Muscle layer of colon (tissue), 2 donors: ENCODE measurements around the gene ENAH.
"Not testable (repeated sequence)": the region's sequence is repeated elsewhere in the genome, so short reads cannot be mapped to it uniquely, and the experiment has no call there.

Experiments used
- H3K27ac ChIP-seq: one replicate; pipeline ENCODE4 v1.7.0; 2013; ENCODE audit warnings: low read depth, mild to moderate bottlenecking, low read length, moderate library complexity
- H3K27me3 ChIP-seq, 2 donors: one replicate each; pipeline ENCODE4 v1.7.0; 2013; ENCODE audit warnings: low read length in 2 of 2, mild to moderate bottlenecking in 2 of 2; ENCODE audit not compliant: insufficient read depth in 2 of 2, control insufficient read depth in 1 of 2
- H3K36me3 ChIP-seq: one replicate; pipeline ENCODE4 v1.7.0; 2013; ENCODE audit warnings: mild to moderate bottlenecking, low read length; ENCODE audit not compliant: insufficient read depth
- H3K4me1 ChIP-seq: one replicate; pipeline ENCODE4 v1.7.0; 2013; ENCODE audit warnings: mild to moderate bottlenecking, low read length; ENCODE audit not compliant: insufficient read depth
- H3K4me3 ChIP-seq, 2 donors: one replicate each; pipeline ENCODE4 v1.7.0; 2013; ENCODE audit warnings: low read length in 2 of 2, low read depth in 1 of 2, mild to moderate bottlenecking in 1 of 2, moderate library complexity in 1 of 2
- H3K9ac ChIP-seq: one replicate; pipeline ENCODE4 v1.7.0; 2013; ENCODE audit warnings: low read length
- H3K9me3 ChIP-seq: one replicate; pipeline ENCODE4 v1.7.0; 2013; ENCODE audit warnings: mild to moderate bottlenecking, low read length
- donor health status: abdominal sarcoma.
- donor health status: Adenocarcinoma of cecum.

The ENAH gene

GRCh38 chr1:225638853-225639252, 14.1 kb downstream of the ENAH start:
- Histone ChIP-seq H3K4me1 (peaks cover 9% of the 10 kb centered on the region), H3K36me3 (no peaks in the 10 kb centered on the region), H3K9ac (no peak overlapping the region), H3K9me3 (no peaks in the 10 kb centered on the region), H3K27me3 (no peaks in the 10 kb centered on the region), H3K27ac (no peak overlapping the region), H3K4me3 (no peak overlapping the region)

- Histone ChIP-seq H3K4me1 (peaks cover 9% of the 10 kb centered on the region), H3K36me3 (no peaks in the 10 kb centered on the region), H3K4me3 (no peak overlapping the region), H3K9ac (no peak overlapping the region), H3K9me3 (no peaks in the 10 kb centered on the region), H3K27ac (no peak overlapping the region), H3K27me3 (no peaks in the 10 kb centered on the region)
Observed at GRCh38 chr1:225637651-225638199, 15.2 kb downstream of the ENAH start.

DNA sequence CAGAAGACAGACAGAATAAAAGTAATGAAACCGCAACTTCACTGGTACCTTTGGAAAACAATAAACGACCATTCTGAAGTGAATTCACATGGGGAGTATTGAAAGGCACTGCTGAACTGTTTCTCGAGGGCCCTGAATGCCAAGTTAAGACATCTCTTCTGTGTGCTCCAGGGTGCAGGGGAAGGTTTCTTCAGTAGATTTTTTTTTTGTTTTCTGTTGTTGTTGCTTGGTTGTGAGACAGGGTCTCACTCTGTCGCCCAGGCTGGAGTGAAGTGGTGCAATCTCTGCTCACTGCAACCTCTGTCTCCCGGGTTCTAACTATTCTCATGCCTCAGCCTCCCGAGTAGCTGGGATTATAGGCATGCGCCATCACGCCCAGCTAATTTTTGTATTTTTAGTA, 15.9 kb downstream of the ENAH start:
- H3K4me3 ChIP-seq, H3K9me3 ChIP-seq, H3K27ac ChIP-seq, H3K27me3 ChIP-seq, H3K36me3 ChIP-seq, H3K9ac ChIP-seq, H3K4me1 ChIP-seq: not testable (repeated sequence)

DNA sequence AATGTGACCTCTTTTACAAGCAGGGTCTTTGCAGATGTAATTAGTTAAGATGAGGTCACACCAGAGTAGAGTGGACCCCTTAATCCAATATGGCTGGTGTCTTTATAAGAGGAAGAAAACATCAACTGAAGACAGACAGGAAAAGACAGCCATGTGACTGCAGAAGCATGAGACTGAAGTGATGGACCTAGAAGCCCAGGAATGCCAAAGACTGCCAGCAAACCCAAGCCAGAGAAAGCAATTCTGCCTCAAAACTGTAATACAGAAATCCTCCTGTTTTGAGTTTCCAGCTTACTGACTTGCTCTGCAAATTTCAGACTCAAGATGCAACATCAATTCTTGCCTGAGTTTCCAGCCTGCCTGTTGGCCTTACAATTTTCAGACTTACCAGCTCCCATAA, 17.3 kb downstream of the ENAH start:
- no peak overlapping the region for H3K9ac ChIP-seq
- no peaks in the 10 kb centered on the region for H3K9me3 ChIP-seq
- H3K4me3 ChIP-seq = no peak overlapping the region
- H3K36me3 ChIP-seq = no peaks in the 10 kb centered on the region
- peaks cover 16% of the 10 kb centered on the region for H3K4me1 ChIP-seq
- no peak overlapping the region for H3K27ac ChIP-seq
- H3K27me3 ChIP-seq = no peaks in the 10 kb centered on the region

DNA sequence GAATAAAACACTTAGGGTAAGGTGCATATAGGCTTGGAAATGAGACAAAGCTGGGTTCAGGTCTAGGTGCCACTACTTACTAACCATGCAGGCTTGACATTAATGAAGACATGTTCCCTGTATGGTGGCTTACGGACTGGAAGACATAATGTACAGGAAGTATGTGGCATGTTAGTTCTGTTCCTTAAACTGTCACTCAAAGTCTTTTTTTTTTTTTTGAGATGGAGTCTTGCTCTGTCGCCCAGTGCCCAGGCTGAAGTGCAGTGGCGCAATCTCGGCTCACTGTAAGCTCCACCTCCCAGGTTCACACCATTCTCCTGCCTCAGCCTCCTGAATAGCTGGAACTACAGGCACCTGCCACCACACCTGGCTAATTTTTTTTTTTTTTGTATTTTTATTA, 20.1 kb downstream of the ENAH start:
- H3K4me3 ChIP-seq, H3K27me3 ChIP-seq, H3K27ac ChIP-seq, H3K9ac ChIP-seq, H3K9me3 ChIP-seq, H3K36me3 ChIP-seq: not testable (repeated sequence)
- peaks cover 27% of the 10 kb centered on the region for H3K4me1 ChIP-seq

GRCh38 chr1:225631021-225631663, 21.8 kb downstream of the ENAH start:
- H3K9me3 ChIP-seq = no peaks in the 10 kb centered on the region
- no peaks in the 10 kb centered on the region for H3K27me3 ChIP-seq
- H3K36me3 ChIP-seq = no peaks in the 10 kb centered on the region
- peaks cover 43% of the 10 kb centered on the region for H3K4me1 ChIP-seq
- H3K9ac ChIP-seq = no peak overlapping the region
- no peak overlapping the region for H3K4me3 ChIP-seq
- H3K27ac ChIP-seq = no peak overlapping the region

DNA sequence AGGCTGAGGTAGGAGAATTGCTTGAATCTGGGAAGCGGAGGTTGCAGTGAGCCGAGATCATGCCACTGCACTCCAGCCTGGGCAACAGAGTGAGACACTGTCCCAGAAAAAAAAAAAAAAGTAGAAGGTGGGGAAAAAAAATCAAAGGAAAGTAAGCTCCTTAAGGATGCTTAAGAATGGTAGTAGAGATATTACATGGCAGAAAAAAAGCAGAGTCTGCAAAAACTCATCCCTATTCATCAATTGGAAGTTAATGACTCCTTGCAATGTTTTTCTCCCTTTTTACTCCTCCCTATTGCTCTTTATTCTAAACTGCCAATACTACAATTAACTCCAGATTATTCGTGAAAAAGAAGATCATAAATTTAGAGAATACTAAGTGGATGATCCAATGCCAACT, 23.4 kb downstream of the ENAH start:
- H3K9ac ChIP-seq = no peak overlapping the region
- H3K27ac ChIP-seq = no peak overlapping the region
- no peaks in the 10 kb centered on the region for H3K9me3 ChIP-seq
- no peaks in the 10 kb centered on the region for H3K27me3 ChIP-seq
- H3K36me3 ChIP-seq = no peaks in the 10 kb centered on the region
- H3K4me1 ChIP-seq = peaks cover 40% of the 10 kb centered on the region
- no peak overlapping the region for H3K4me3 ChIP-seq

GRCh38 chr1:225628794-225629193, 24.1 kb downstream of the ENAH start:
- H3K4me1 ChIP-seq = peaks cover 40% of the 10 kb centered on the region
- H3K9ac ChIP-seq, H3K4me3 ChIP-seq, H3K27me3 ChIP-seq, H3K36me3 ChIP-seq, H3K9me3 ChIP-seq, H3K27ac ChIP-seq: not testable (repeated sequence)

DNA sequence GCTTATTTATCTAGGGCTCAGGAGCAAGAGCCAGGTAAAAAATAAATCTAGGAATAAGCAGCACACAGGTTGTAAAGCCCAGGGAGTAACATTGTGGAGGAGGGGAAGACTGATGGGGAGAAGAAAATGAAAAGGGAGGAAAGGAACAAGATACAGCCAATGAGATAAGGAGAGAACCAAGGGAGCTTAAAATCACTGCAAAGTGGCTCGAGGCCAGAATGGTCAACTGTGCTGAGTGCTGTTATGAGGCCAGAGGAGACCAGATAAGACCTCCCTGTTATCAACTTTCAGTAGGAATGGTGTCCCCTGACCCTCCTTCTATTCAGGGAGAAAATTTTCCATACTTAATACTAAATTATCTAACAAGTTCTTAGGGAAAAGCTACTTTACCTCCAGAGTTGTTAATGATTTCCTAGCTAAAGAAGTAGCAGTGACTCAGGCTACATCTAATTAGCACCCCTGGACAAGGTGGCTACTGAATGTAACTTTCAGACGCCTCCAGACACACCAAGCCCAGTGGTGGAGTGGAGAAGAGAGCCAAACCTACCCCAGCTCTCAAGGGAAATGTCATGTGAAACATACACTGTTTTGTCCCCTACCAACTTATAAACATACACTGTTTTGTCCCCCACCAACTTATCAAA, 25.5 kb downstream of the ENAH start:
- no peaks in the 10 kb centered on the region for H3K36me3 ChIP-seq
- no peak overlapping the region for H3K4me3 ChIP-seq
- H3K4me1 ChIP-seq = peaks cover 40% of the 10 kb centered on the region
- H3K9ac ChIP-seq = no peak overlapping the region
- no peaks in the 10 kb centered on the region for H3K9me3 ChIP-seq
- H3K27me3 ChIP-seq = no peaks in the 10 kb centered on the region
- no peak overlapping the region for H3K27ac ChIP-seq

- H3K4me1 ChIP-seq = peaks cover 40% of the 10 kb centered on the region
Observed at GRCh38 chr1:225626698-225627097, 26.2 kb downstream of the ENAH start.

DNA sequence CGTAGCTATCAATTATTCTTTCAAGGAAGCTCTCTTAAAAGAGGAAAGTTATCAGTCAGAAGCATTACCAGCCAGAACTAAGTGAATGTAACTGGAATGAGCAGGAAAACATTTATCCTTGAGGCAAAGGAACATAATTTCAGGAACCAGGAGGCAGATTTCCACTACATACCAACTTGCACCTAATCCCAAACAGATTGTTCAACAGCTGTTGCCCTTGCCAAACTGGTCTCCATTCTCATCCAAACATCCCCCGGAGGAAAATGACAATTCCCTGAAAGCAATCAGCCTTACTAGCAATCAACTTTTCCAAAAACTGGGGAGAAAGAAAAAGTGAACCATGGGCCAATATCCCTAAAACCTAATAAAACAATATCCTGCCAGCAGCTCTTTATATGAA, 35.0 kb downstream of the ENAH start:
- H3K36me3 ChIP-seq = no peaks in the 10 kb centered on the region
- peaks cover 22% of the 10 kb centered on the region for H3K4me1 ChIP-seq
- H3K9me3 ChIP-seq = no peaks in the 10 kb centered on the region
- H3K27me3 ChIP-seq = no peaks in the 10 kb centered on the region
- H3K9ac ChIP-seq = no peak overlapping the region
- no peak overlapping the region for H3K27ac ChIP-seq
- H3K4me3 ChIP-seq = no peak overlapping the region

More at GRCh38 chr1:225626698-225627097, 26.2 kb downstream of the ENAH start:
- H3K27me3 ChIP-seq = no peaks in the 10 kb centered on the region
- no peaks in the 10 kb centered on the region for H3K9me3 ChIP-seq
- no peak overlapping the region for H3K27ac ChIP-seq
- no peak overlapping the region for H3K9ac ChIP-seq
- H3K4me3 ChIP-seq = no peak overlapping the region
- H3K36me3 ChIP-seq = no peaks in the 10 kb centered on the region

DNA sequence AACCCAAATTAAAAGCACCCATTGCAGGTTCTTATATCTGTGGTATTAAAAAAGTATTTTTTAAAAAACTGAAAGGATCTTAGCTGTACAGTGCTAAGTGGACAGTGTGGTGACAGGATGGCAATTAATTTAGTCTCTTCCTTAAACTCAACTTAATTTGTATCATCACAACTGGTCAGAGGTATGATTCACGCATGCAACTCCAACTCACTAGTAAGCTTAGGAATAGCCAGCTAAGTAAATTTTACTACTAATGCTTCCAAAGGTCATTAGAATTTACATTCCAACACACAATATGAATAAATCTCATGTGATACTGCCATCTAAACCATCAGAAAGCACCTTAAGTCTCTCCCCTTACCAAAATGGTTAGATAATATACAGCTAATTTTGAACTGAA, 35.4 kb downstream of the ENAH start:
- no peak overlapping the region for H3K27ac ChIP-seq
- H3K27me3 ChIP-seq = no peaks in the 10 kb centered on the region
- H3K36me3 ChIP-seq = no peaks in the 10 kb centered on the region
- no peak overlapping the region for H3K4me3 ChIP-seq
- H3K4me1 ChIP-seq = peaks cover 22% of the 10 kb centered on the region
- no peaks in the 10 kb centered on the region for H3K9me3 ChIP-seq
- no peak overlapping the region for H3K9ac ChIP-seq
